AG04450 (cell line): ENCODE results near the gene FHIT. TPM values are rescaled to one million over a fixed set of nuclear protein-coding genes. Genes with fewer than 3 reads are reported as not detected.

Experiments used
- CTCF ChIA-PET: fragments of 300-600, 350-600 bp; formaldehyde crosslinking; extraction: SDS; loops from one replicate; lab custom pipeline; 2022; ENCODE audit warnings: antibody characterized with exemption, inconsistent platforms; lab: Charles Lee
- POLR2A ChIA-PET: fragments of 350-600 bp; formaldehyde crosslinking; extraction: SDS; loops from one replicate; lab custom pipeline; 2021; ENCODE audit warnings: antibody characterized with exemption, inconsistent platforms; lab: Yijun Ruan, JAX
- DNase-seq: peaks from one replicate; pipeline ENCODE4 v3.0.0-alpha.2; 2011; ENCODE audit warnings: low read depth, low spot score
- H3K27ac ChIP-seq: one replicate; pipeline ENCODE4 v1.5.1; 2012; ENCODE audit warnings: low read depth, low read length, control low read depth
- H3K27me3 ChIP-seq: one replicate; pipeline ENCODE4 v1.6.0; 2012; ENCODE audit warnings: low read length; ENCODE audit not compliant: control insufficient read depth, insufficient read depth
- H3K4me3 ChIP-seq: 2 replicates; pipeline ENCODE4 v1.5.1; 2011; ENCODE audit warnings: mild to moderate bottlenecking, low read depth, low read length, control low read depth
- H3K9me3 ChIP-seq: 2 replicates; pipeline ENCODE4 v1.5.1; 2012; ENCODE audit warnings: low read length; ENCODE audit not compliant: control insufficient read depth, insufficient read depth
- CTCF ChIP-seq: IDR thresholded peaks from 2 replicates; pipeline ENCODE4 v1.5.1; 2011; ENCODE audit warnings: low read depth, low read length, control low read depth, inconsistent platforms
- polyA plus RNA-seq: library from polyadenylated mRNA; depleted of rRNA; stranded (reverse); fragments of >200 nt; gene quantifications from 2 replicates; pipeline ENCODE4 v1.2.3, GENCODE V29; 2011

The FHIT gene
- polyA plus RNA-seq, 1 experiment, result 0.17 TPM

DNA sequence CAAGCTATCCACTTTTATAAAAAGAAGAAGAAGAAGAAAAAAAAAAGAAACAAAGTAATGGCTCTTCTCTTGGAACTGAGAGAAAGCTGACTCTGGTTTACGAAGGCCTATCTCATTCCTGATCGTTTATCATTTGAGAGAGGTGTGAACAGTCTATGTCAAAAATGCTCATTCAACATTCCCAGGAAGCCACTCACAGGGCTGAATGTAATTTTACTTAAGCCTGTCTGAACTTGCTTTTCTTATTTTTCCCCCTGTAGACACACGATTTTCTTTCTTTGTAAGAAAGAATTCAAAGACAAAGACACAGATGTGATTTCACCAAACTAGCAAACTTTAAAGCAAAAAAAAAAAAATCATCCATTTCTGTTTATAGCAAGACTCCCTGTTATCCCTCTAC lies 805.8 kb downstream of the FHIT start:
- ChIA-PET CTCF (no interaction called here), POLR2A (no interaction called here)
- DNase-seq, result no peak
- H3K27ac ChIP-seq, result no peak overlapping the region
- no peak overlapping the region for H3K4me3 ChIP-seq
- TF ChIP-seq CTCF, result no peak
- H3K9me3 ChIP-seq, result no peaks in the 10 kb centered on the region
- H3K27me3 ChIP-seq, result no peaks in the 10 kb centered on the region

DNA sequence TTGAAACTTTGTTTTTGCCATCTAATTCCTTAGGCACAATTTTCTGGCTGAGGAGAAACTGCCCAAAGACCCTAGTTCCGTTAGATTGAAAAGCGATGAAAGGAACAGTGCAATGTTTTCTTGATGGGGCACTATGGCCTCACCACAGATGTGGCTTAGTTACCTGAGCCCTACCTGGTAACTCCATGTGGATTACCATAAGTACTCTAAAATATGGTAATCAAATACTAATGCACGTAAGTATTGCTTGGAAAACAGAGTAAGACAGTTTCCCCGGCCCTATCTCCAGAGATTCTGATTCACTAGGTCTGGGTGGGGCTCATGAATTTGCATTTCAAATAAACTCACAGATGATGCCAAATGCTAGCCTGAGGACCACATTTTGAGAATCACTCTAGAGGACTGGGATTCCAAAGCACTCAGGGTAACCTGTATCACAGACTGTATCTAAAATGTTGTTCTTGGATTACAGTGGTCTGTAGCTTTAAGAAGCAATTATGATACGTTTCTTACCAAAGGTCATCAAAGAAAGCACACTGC lies 806.3 kb downstream of the FHIT start:
- Histone ChIP-seq H3K9me3 (no peaks in the 10 kb centered on the region), H3K27me3 (peaks cover under 1% of the 10 kb centered on the region), H3K27ac (no peak overlapping the region), H3K4me3 (no peak overlapping the region)
- ChIA-PET POLR2A (no interaction called here), CTCF (no interaction called here)
- TF ChIP-seq CTCF, result no peak
- DNase-seq, result no peak

DNA sequence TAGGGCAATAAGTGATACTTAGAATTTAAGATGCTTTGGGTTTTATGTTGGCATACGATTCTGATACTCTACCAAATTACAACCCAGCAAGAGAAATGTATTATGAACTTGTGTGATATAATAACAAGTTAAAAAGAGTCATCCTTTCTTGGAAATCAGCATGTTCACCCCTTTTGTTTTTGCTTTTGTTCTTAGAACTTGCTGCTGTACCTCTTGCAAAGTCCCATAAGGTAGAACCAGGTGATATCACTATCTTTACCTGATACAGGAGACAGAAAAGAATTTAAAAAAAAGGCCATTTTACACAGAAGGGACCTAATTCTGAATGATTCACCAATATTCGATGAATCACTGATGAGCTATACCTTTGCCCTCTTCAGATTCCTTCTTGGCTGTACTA lies 810.4 kb downstream of the FHIT start:
- ChIA-PET POLR2A (no interaction called here), CTCF (interaction anchor here (0.5 to 0.8 kb wide), 2 partner anchors 9 kb away, joined by 3 to 5 read pairs; no protein-coding TSS in a partner anchor)
- Histone ChIP-seq H3K27me3 (peaks cover 2% of the 10 kb centered on the region), H3K4me3 (no peak overlapping the region), H3K27ac (no peak overlapping the region), H3K9me3 (no peaks in the 10 kb centered on the region)
- no peak for DNase-seq
- TF ChIP-seq CTCF, result no peak

- Histone ChIP-seq H3K9me3 (no peaks in the 10 kb centered on the region), H3K27ac (no peak overlapping the region), H3K27me3 (peaks cover 2% of the 10 kb centered on the region), H3K4me3 (no peak overlapping the region)
- TF ChIP-seq CTCF, result no peak
- no peak for DNase-seq
- POLR2A ChIA-PET, result no interaction called here
- CTCF ChIA-PET, result no interaction called here
Observed at GRCh38 chr3:60435941-60436650, 815.2 kb downstream of the FHIT start.

GRCh38 chr3:60434950-60435349 lies 816.3 kb downstream of the FHIT start:
- H3K4me3 ChIP-seq, result no peak overlapping the region
- DNase-seq, result no peak
- CTCF ChIA-PET, result no interaction called here
- TF ChIP-seq CTCF, result no peak
- peaks cover 2% of the 10 kb centered on the region for H3K27me3 ChIP-seq
- POLR2A ChIA-PET, result no interaction called here
- no peaks in the 10 kb centered on the region for H3K9me3 ChIP-seq
- no peak overlapping the region for H3K27ac ChIP-seq
